ENCODE results near the gene ATL3.
"Not testable (repeated sequence)": the region's sequence is repeated elsewhere in the genome, so short reads cannot be mapped to it uniquely, and the experiment has no call there.

- TF ChIP-seq ZNF512 (CRISPR knock-in tag; IDR thresholded peaks at IDR 0.05); CEBPB (IDR thresholded peaks at IDR 0.05; ENCODE audit: borderline replicate concordance, low read depth, low read length); ZBTB1 (CRISPR knock-in tag; IDR thresholded peaks at IDR 0.05; ENCODE audit: borderline replicate concordance); POLR2A (IDR thresholded peaks at IDR 0.05; ENCODE audit: insufficient read depth in 1 of 2, low read depth in 2 of 2, low read length in 2 of 2); ZNF766 (CRISPR knock-in tag; IDR thresholded peaks at IDR 0.05; ENCODE audit: borderline replicate concordance); SIN3A (IDR thresholded peaks at IDR 0.05; ENCODE audit: borderline replicate concordance, low read depth, low read length); POLR2AphosphoS5 (IDR thresholded peaks at IDR 0.05; ENCODE audit: low read depth, low read length); PBX3 (CRISPR knock-in tag; IDR thresholded peaks at IDR 0.05; ENCODE audit: borderline replicate concordance); HNF4A (CRISPR knock-in tag; IDR thresholded peaks at IDR 0.05); ZNF614 (CRISPR knock-in tag; IDR thresholded peaks at IDR 0.05; ENCODE audit: borderline replicate concordance); TCF7 (IDR thresholded peaks at IDR 0.05; ENCODE audit: low read depth); FOXA3 (CRISPR knock-in tag; IDR thresholded peaks at IDR 0.05): not testable (repeated sequence)
- TF ChIP-seq, protein P1, sequence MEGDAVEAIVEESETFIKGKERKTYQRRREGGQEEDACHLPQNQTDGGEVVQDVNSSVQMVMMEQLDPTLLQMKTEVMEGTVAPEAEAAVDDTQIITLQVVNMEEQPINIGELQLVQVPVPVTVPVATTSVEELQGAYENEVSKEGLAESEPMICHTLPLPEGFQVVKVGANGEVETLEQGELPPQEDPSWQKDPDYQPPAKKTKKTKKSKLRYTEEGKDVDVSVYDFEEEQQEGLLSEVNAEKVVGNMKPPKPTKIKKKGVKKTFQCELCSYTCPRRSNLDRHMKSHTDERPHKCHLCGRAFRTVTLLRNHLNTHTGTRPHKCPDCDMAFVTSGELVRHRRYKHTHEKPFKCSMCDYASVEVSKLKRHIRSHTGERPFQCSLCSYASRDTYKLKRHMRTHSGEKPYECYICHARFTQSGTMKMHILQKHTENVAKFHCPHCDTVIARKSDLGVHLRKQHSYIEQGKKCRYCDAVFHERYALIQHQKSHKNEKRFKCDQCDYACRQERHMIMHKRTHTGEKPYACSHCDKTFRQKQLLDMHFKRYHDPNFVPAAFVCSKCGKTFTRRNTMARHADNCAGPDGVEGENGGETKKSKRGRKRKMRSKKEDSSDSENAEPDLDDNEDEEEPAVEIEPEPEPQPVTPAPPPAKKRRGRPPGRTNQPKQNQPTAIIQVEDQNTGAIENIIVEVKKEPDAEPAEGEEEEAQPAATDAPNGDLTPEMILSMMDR (CRISPR knock-in tag; IDR thresholded peaks at IDR 0.05): not testable (repeated sequence)
These were observed 14.1 kb upstream of the ATL3 start for GRCh38 chr11:63685158-63685721.

Data from HepG2 (cell line).